H1 (cell line): ENCODE data around the gene ANKS1B. TPM values are rescaled to one million over a fixed set of nuclear protein-coding genes. Genes with fewer than 3 reads are reported as not detected.

ENCODE experiments used
- CTCF ChIA-PET: fragments of 300-600 bp; sonication (Branson Sonifier 250); formaldehyde crosslinking; loops from one replicate; lab custom pipeline; 2021; ENCODE audit not compliant: partially characterized antibody; lab: Charles Lee
- POLR2A ChIA-PET: fragments of 300-600 bp; sonication (Branson Sonifier 250); formaldehyde crosslinking; loops from one replicate; lab custom pipeline; 2021; ENCODE audit warnings: inconsistent platforms; ENCODE audit not compliant: partially characterized antibody; lab: Charles Lee
- DNase-seq, 2 experiments: peaks; one replicate each; pipeline versions ENCODE4 v3.0.0 to v3.0.0-alpha.2; 2010 to 2022; ENCODE audit warnings: low spot score in 2 of 2, low read depth in 1 of 2, mixed read lengths in 1 of 2
- FAIRE-seq: peaks from 2 replicates; lab custom pipeline; 2011; peaks lifted over from hg19 to GRCh38; lab: Jason Lieb, UNC
- H2AFZ ChIP-seq: 2 replicates; pipeline ENCODE4 v1.8.1; 2012; ENCODE audit warnings: low read length, inconsistent platforms
- H2AK5ac ChIP-seq: 2 replicates; pipeline ENCODE4 v1.6.1; 2013; ENCODE audit warnings: low read depth, low read length
- H2BK120ac ChIP-seq: replicated peaks from 2 replicates; pipeline ENCODE3; 2013; ENCODE audit warnings: low read depth, low read length, inconsistent platforms
- H2BK12ac ChIP-seq: 2 replicates; pipeline ENCODE4 v1.6.1; 2013; ENCODE audit warnings: low read depth, low read length
- H2BK15ac ChIP-seq: 2 replicates; pipeline ENCODE4 v1.6.1; 2013; ENCODE audit warnings: low read length
- H2BK20ac ChIP-seq: 2 replicates; pipeline ENCODE4 v1.6.1; 2013; ENCODE audit warnings: low read length
- H2BK5ac ChIP-seq: 2 replicates; pipeline ENCODE4 v1.6.1; 2013; ENCODE audit warnings: low read depth, low read length
- H3K14ac ChIP-seq: 2 replicates; pipeline ENCODE4 v1.6.1; 2013; ENCODE audit warnings: inconsistent platforms; ENCODE audit not compliant: insufficient read length
- H3K18ac ChIP-seq: 2 replicates; pipeline ENCODE4 v1.6.1; 2013; ENCODE audit warnings: low read length; ENCODE audit errors: extremely low read depth
- H3K23ac ChIP-seq: 2 replicates; pipeline ENCODE4 v1.6.1; 2013; ENCODE audit warnings: inconsistent platforms; ENCODE audit not compliant: insufficient read length
- H3K23me2 ChIP-seq: 2 replicates; pipeline ENCODE4 v1.6.1; 2013; ENCODE audit warnings: low read depth, low read length
- H3K27ac ChIP-seq: 2 replicates; pipeline ENCODE4 v1.6.1; 2011; ENCODE audit warnings: low read depth, low read length, inconsistent platforms
- H3K27me3 ChIP-seq, 4 experiments: replicated peaks in 1 of 4; 1 replicate in 1 of 4; 2 replicates in 3 of 4; pipeline versions ENCODE4 v1.6.1 to v1.8.1; 2011 to 2013; ENCODE audit warnings: low read length in 3 of 4, mild to moderate bottlenecking in 3 of 4, inconsistent platforms in 2 of 4, mixed read lengths in 2 of 4, moderate library complexity in 1 of 4; ENCODE audit not compliant: control insufficient read depth in 3 of 4, insufficient read depth in 3 of 4; ENCODE audit errors: extremely low read depth in 1 of 4
- H3K36me3 ChIP-seq, 4 experiments: 2 replicates each; pipeline versions ENCODE4 v1.6.1 to v1.8.1; 2011 to 2013; ENCODE audit warnings: mild to moderate bottlenecking in 4 of 4, low read length in 3 of 4, moderate library complexity in 2 of 4, control low read depth in 1 of 4, inconsistent platforms in 1 of 4; ENCODE audit not compliant: insufficient read depth in 4 of 4, control insufficient read depth in 2 of 4
- H3K4ac ChIP-seq: replicated peaks from 2 replicates; pipeline ENCODE3; 2013; ENCODE audit warnings: low read length, low read depth, mixed read lengths, inconsistent platforms; ENCODE audit not compliant: insufficient read length
- H3K4me1 ChIP-seq, 4 experiments: replicated peaks in 1 of 4; 1 replicate in 1 of 4; 2 replicates in 3 of 4; pipeline versions ENCODE4 v1.6.1 to v1.8.1; 2011 to 2013; ENCODE audit warnings: low read length in 3 of 4, inconsistent platforms in 2 of 4, mixed read lengths in 1 of 4; ENCODE audit not compliant: insufficient read depth in 4 of 4, control insufficient read depth in 3 of 4
- H3K4me2 ChIP-seq, 2 experiments: 2 replicates each; pipeline versions ENCODE4 v1.6.1 to v1.8.1; 2011 to 2013; ENCODE audit warnings: low read depth in 2 of 2, low read length in 2 of 2, control low read depth in 1 of 2, inconsistent platforms in 1 of 2, mild to moderate bottlenecking in 1 of 2; ENCODE audit not compliant: insufficient read depth in 1 of 2
- H3K4me3 ChIP-seq, 4 experiments: fragments of 200-600, 300-600 bp in 1 of 4; sonication (generic), shearing (Covaris generic), sonication (Bioruptor Twin) in 1 of 4; 2 replicates each; pipeline versions ENCODE4 v1.5.1 to v1.8.1; 2011 to 2016; ENCODE audit warnings: low read length in 4 of 4, low read depth in 3 of 4, control low read depth in 2 of 4, inconsistent platforms in 2 of 4, mild to moderate bottlenecking in 2 of 4, mixed read lengths in 1 of 4, moderate library complexity in 1 of 4; ENCODE audit not compliant: insufficient read depth in 2 of 4; ENCODE audit errors: extremely low read depth in 1 of 4
- H3K56ac ChIP-seq: replicated peaks from 2 replicates; pipeline ENCODE3; 2013; ENCODE audit warnings: low read depth, mild to moderate bottlenecking, mixed read lengths, low read length, inconsistent platforms; ENCODE audit not compliant: insufficient read length
- H3K79me1 ChIP-seq: 2 replicates; pipeline ENCODE4 v1.6.1; 2013; ENCODE audit warnings: low read depth, low read length, control low read depth
- H3K79me2 ChIP-seq, 2 experiments: 2 replicates each; pipeline versions ENCODE4 v1.6.1 to v1.8.1; 2012 to 2013; ENCODE audit warnings: low read length in 2 of 2, mild to moderate bottlenecking in 2 of 2, inconsistent platforms in 1 of 2; ENCODE audit not compliant: insufficient read depth in 2 of 2, control insufficient read depth in 1 of 2
- H3K9ac ChIP-seq, 4 experiments: replicated peaks in 1 of 4; 1 replicate in 1 of 4; 2 replicates in 3 of 4; pipeline versions ENCODE4 v1.6.1 to v1.8.1; 2011 to 2013; ENCODE audit warnings: low read depth in 3 of 4, low read length in 3 of 4, control low read depth in 2 of 4, mild to moderate bottlenecking in 2 of 4, moderate library complexity in 2 of 4, inconsistent platforms in 1 of 4; ENCODE audit errors: extremely low read depth in 1 of 4
- H3K9me3 ChIP-seq, 2 experiments: 2 replicates each; pipeline versions ENCODE4 v1.6.1 to v1.8.1; 2012 to 2013; ENCODE audit warnings: mild to moderate bottlenecking in 2 of 2, moderate library complexity in 2 of 2, control low read depth in 1 of 2, inconsistent platforms in 1 of 2, low read depth in 1 of 2, low read length in 1 of 2, mixed read lengths in 1 of 2; ENCODE audit not compliant: insufficient read depth in 2 of 2
- H4K20me1 ChIP-seq, 2 experiments: replicated peaks in 1 of 2; 2 replicates each; pipeline versions ENCODE3 to v1.8.1; 2011 to 2013; ENCODE audit warnings: inconsistent platforms in 2 of 2, low read length in 2 of 2, mild to moderate bottlenecking in 1 of 2; ENCODE audit not compliant: insufficient read depth in 2 of 2, control insufficient read depth in 1 of 2
- H4K5ac ChIP-seq: 2 replicates; pipeline ENCODE4 v1.6.1; 2013; ENCODE audit warnings: low read length, low read depth, mixed read lengths, inconsistent platforms; ENCODE audit not compliant: insufficient read length
- H4K8ac ChIP-seq: 2 replicates; pipeline ENCODE4 v1.8.0; 2013; ENCODE audit warnings: mild to moderate bottlenecking, moderate library complexity, low read length, inconsistent platforms; ENCODE audit not compliant: insufficient read depth; ENCODE audit errors: extremely low read depth
- H4K91ac ChIP-seq: replicated peaks from 2 replicates; pipeline ENCODE3; 2013; ENCODE audit warnings: low read length, mixed read lengths, inconsistent platforms; ENCODE audit not compliant: insufficient read length
- KDM1A ChIP-seq: fragments of 200-600, 300-600 bp; sonication (generic); IDR thresholded peaks from 2 replicates; pipeline ENCODE4 v1.7.1; 2016; ENCODE audit warnings: mild to moderate bottlenecking, low read length, borderline replicate concordance
- MAFK ChIP-seq: IDR thresholded peaks from 2 replicates; pipeline ENCODE4 v1.6.1; 2012; ENCODE audit warnings: low read depth, mild to moderate bottlenecking, improper control_type of control experiment, low read length
- POU5F1 ChIP-seq: IDR thresholded peaks from 2 replicates; pipeline ENCODE4 v1.6.1; 2011; ENCODE audit warnings: low read depth, mild to moderate bottlenecking, low read length, moderate library complexity
- RBBP5 ChIP-seq: IDR thresholded peaks from 2 replicates; pipeline ENCODE4 v1.7.1; 2012; ENCODE audit warnings: low read depth, mild to moderate bottlenecking, inconsistent platforms, low read length, moderate library complexity, borderline replicate concordance
- RFX5 ChIP-seq: IDR thresholded peaks from 2 replicates; pipeline ENCODE4 v1.6.1; 2011; ENCODE audit warnings: low read depth, low read length, improper control_type of control experiment, borderline replicate concordance
- SIX5 ChIP-seq: IDR thresholded peaks from 2 replicates; pipeline ENCODE4 v1.6.1; 2011; ENCODE audit warnings: mild to moderate bottlenecking, low read depth, low read length
- SP4 ChIP-seq: IDR thresholded peaks from 2 replicates; pipeline ENCODE4 v1.6.1; 2012; ENCODE audit warnings: low read length, inconsistent platforms
- YY1 ChIP-seq: IDR thresholded peaks from 2 replicates; pipeline ENCODE4 v1.6.1; 2011; ENCODE audit warnings: low read depth, mild to moderate bottlenecking, low read length
- WGBS, 2 experiments: shearing (Covaris generic) in 1 of 2; methylation state at CpG; one replicate each; pipeline versions ENCODE4 v1.1.6 to v1.1.7; 2013 to 2015; ENCODE audit warnings: low lambda C conversion rate in 2 of 2, mixed read lengths in 2 of 2, inconsistent platforms in 1 of 2, low coverage in 1 of 2, missing lambda C conversion rate in 1 of 2; ENCODE audit not compliant: insufficient replicate concordance in 2 of 2, insufficient coverage in 1 of 2, insufficient read length in 1 of 2; ENCODE audit errors: extremely low coverage in 1 of 2, missing lambda C conversion rate in 1 of 2; 5-methylcytosine and 5-hydroxymethylcytosine counted together
- polyA plus RNA-seq, 7 experiments: library from polyadenylated mRNA; depleted of rRNA in 3 of 7; stranded (reverse) in 5 of 7; unstranded in 2 of 7; fragments of >200 nt in 5 of 7; fragments of 200-250 nt in 2 of 7; gene quantifications; 1 replicate in 5 of 7; 2 replicates in 1 of 7; 4 replicates in 1 of 7; pipeline versions ENCODE4 v1.2.1 to v1.2.3, GENCODE V29; 2011 to 2013; ENCODE audit warnings: missing spikeins in 2 of 7, mixed read lengths in 2 of 7
- total RNA-seq: library from RNA; stranded (reverse); fragmentation: NEBNext Ultra II Directional; extraction: Animal tissue kit (Norgen Biotek cat#: 25700); gene quantifications from 2 replicates; pipeline ENCODE4 v1.2.1, GENCODE V29; 2021

ANKS1B gene
- total and polyA plus RNA-seq, 2 of the 8 experiments (the other 6 are each of a cell fraction or from before 2014, with no cell fraction given), result 2.7 to 6.1 TPM

GRCh38 chr12:99066726-99067125, 918.0 kb downstream of the ANKS1B start:
- no peak overlapping the region for H2BK12ac ChIP-seq
- no peaks in the 10 kb centered on the region for H3K36me3 ChIP-seq
- no peak overlapping the region for H2BK5ac ChIP-seq
- H2BK15ac ChIP-seq, result no peak overlapping the region
- H2AFZ ChIP-seq, result no peak overlapping the region
- H3K79me2 ChIP-seq, result no peaks in the 10 kb centered on the region
- H4K5ac ChIP-seq, result no peak overlapping the region
- no peak overlapping the region for H2BK20ac ChIP-seq
- H3K23me2 ChIP-seq, result peaks cover 2% of the 10 kb centered on the region; the same call in 1 of the 2 replicates
- TF ChIP-seq KDM1A (no peak), SIX5 (no peak), MAFK (no peak), RFX5 (no peak), YY1 (no peak), SP4 (no peak), RBBP5 (no peak), POU5F1 (no peak)
- H3K23ac ChIP-seq, result no peak overlapping the region
- no peak overlapping the region for H4K91ac ChIP-seq
- no peak overlapping the region for H2AK5ac ChIP-seq
- no peak overlapping the region for H4K8ac ChIP-seq
- no peaks in the 10 kb centered on the region for H3K4me1 ChIP-seq
- H3K4me2 ChIP-seq, result no peak overlapping the region
- H3K9ac ChIP-seq, result no peak overlapping the region
- H3K4me3 ChIP-seq, result no peak overlapping the region
- no peak overlapping the region for H3K14ac ChIP-seq
- H3K18ac ChIP-seq, result no peak overlapping the region
- CTCF ChIA-PET, result interaction anchor here (1.3 to 1.4 kb wide), 2 partner anchors 22 to 67 kb away, joined by 3 read pairs; no protein-coding TSS in a partner anchor
- FAIRE-seq, result no peak
- no peaks in the 10 kb centered on the region for H3K9me3 ChIP-seq
- no peak for DNase-seq
- POLR2A ChIA-PET, result no interaction called here
- no peak overlapping the region for H3K56ac ChIP-seq
- no peaks in the 10 kb centered on the region for H3K79me1 ChIP-seq
- no peaks in the 10 kb centered on the region for H3K27me3 ChIP-seq
- no peaks in the 10 kb centered on the region for H4K20me1 ChIP-seq
- H3K27ac ChIP-seq, result no peak overlapping the region
- H3K4ac ChIP-seq, result no peak overlapping the region
- H2BK120ac ChIP-seq, result no peak overlapping the region
- WGBS, 2 experiments, result 92% methylated on average over 3 of the region's 3 CpGs; no CpG with 5 or more reads in 1 of the 2 experiments
